ENCODE results near the gene PUM1.

Gene PUM1

DNA sequence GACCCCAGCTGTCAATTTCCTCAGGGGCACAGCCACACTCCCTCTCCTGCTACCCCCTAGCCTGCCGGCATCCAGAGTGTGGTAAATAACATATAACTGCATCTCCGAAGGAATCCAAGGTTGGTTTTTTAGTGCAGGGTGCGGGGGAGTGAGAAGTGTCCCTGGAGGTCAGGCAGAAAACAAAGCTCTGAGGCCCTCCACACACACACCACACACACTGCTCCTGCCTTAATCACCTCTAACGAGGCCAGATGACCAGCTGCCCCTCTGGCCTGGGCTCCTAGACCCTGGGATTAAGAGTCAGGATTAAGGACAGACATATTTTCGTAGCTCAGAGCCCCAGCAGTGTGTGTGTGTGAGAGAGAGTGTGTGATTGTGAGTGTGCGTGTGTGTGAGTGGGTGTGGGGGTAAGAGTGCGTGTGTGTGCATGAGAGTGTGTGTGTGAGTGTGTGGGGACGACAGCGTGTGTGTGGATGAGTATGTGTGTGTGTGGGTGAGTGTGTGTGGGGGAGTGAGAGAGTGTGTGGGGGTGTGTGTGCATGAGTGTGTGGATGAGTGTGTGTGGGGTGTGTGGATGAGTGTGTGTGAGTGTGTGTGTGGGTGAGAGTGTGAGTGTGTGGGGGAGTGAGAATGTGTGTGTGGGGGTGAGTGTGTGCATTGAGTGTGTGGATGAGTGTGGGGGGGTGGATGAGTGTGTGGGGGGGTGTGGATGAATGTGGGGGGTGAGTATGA is 171.6 kb downstream of the PUM1 start:
- peak overlapping the region; percentile 74 for H3K27ac ChIP-seq (replicated peaks; ENCODE audit: low read length)

DNA sequence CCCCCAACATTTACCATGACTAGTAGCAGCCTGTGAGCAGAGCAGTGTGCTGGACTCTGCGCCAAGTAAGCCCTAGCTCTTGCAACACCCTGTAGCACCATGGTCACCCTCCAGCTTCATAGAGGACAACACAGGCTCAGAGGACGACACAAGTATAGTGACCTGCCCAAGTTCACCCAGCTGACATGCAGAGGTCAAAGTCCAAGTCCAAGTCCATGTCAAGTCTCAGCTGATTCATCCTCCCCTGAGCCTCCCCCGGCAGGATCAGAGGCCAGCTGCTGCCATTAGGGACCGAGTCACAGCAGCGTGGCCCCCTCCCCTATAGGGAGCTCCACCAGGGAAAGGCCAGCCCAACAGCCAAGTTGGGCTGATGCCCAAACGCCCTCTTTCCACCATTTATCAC is 172.8 kb downstream of the PUM1 start:
- no peak overlapping the region for H4K8ac ChIP-seq (ENCODE audit: low read depth, low read length)
- H3K4me3 ChIP-seq (ENCODE audit: low read length in 2 of 2): peak overlapping the region in 1 of 2 donors; percentile 12
- H2BK120ac ChIP-seq (ENCODE audit: low read depth, low read length): no peak overlapping the region
- H2BK12ac ChIP-seq (ENCODE audit: low read length): no peak overlapping the region
- no peak overlapping the region for H2AFZ ChIP-seq (ENCODE audit: low read length)
- H4K91ac ChIP-seq (ENCODE audit: low read depth, low read length, poor library complexity): no peak overlapping the region
- peak overlapping the region; percentile 51 for H3K9ac ChIP-seq (ENCODE audit: low read depth, low read length, poor library complexity)
- H3K79me1 ChIP-seq (ENCODE audit: low read depth, low read length): peaks cover 12% of the 10 kb centered on the region
- DNase-seq (ENCODE audit: low spot score): no peak
- H3K4me1 ChIP-seq (ENCODE audit: control insufficient read depth in 2 of 2, insufficient read depth in 1 of 2, low read depth in 1 of 2, low read length in 2 of 2): peaks cover 44 to 52% of the 10 kb centered on the region in 2 donors
- H2AK5ac ChIP-seq (ENCODE audit: low read depth, low read length): no peak overlapping the region
- H3K14ac ChIP-seq (ENCODE audit: low read length): no peak overlapping the region
- peak overlapping the region; percentile 45 for H2BK5ac ChIP-seq (ENCODE audit: low read length)
- peak overlapping the region; percentile 10 for H3K23ac ChIP-seq (ENCODE audit: low read depth, low read length, poor library complexity)
- no peaks in the 10 kb centered on the region for H3K9me3 ChIP-seq (replicated peaks in 1 of 2; ENCODE audit: control insufficient read depth in 2 of 2, insufficient read depth in 1 of 2, low read depth in 1 of 2, low read length in 2 of 2)
- H3K4me2 ChIP-seq (ENCODE audit: insufficient read depth, low read length, poor library complexity, severe bottlenecking): no peak overlapping the region
- peak overlapping the region; percentile 81 for H3K18ac ChIP-seq (ENCODE audit: low read length)
- no CpG with 5 or more reads among the region's 6 CpGs for WGBS, 2 donors (ENCODE audit: extremely low coverage in 2 of 2, insufficient read length in 2 of 2, insufficient replicate concordance in 1 of 2)
- no peaks in the 10 kb centered on the region for H3K27me3 ChIP-seq (ENCODE audit: control insufficient read depth in 3 of 3, insufficient read depth in 3 of 3, low read depth in 1 of 3, low read length in 3 of 3)
- no peak overlapping the region for H3K27ac ChIP-seq (replicated peaks; ENCODE audit: low read length)
- H3K4ac ChIP-seq (ENCODE audit: low read length): no peak overlapping the region
- peaks cover 0 to 9% of the 10 kb centered on the region in 2 donors for H3K36me3 ChIP-seq (replicated peaks in 1 of 2; ENCODE audit: control insufficient read depth in 2 of 2, insufficient read depth in 2 of 2, low read length in 2 of 2)
- H2BK15ac ChIP-seq (ENCODE audit: low read length): no peak overlapping the region

More for the DNA sequence above, 171.6 kb downstream of the PUM1 start:
- Histone ChIP-seq H2BK15ac (ENCODE audit: low read length) (no peak overlapping the region), H2BK5ac (ENCODE audit: low read length) (no peak overlapping the region), H3K4me1 (ENCODE audit: control insufficient read depth in 2 of 2, insufficient read depth in 1 of 2, low read depth in 1 of 2, low read length in 2 of 2) (peaks cover 32 to 39% of the 10 kb centered on the region in 2 donors), H3K14ac (ENCODE audit: low read length) (no peak overlapping the region), H2BK120ac (ENCODE audit: low read depth, low read length) (no peak overlapping the region), H3K4ac (ENCODE audit: low read length) (no peak overlapping the region), H3K9ac (ENCODE audit: low read depth, low read length, poor library complexity) (peak overlapping the region; percentile 32), H3K4me3 (ENCODE audit: low read length in 2 of 2) (peak overlapping the region in 1 of 2 donors; percentile 1), H3K79me1 (ENCODE audit: low read depth, low read length) (peaks cover 13% of the 10 kb centered on the region), H2AK5ac (ENCODE audit: low read depth, low read length) (no peak overlapping the region), H3K36me3 (replicated peaks in 1 of 2; ENCODE audit: control insufficient read depth in 2 of 2, insufficient read depth in 2 of 2, low read length in 2 of 2) (peaks cover 0 to 12% of the 10 kb centered on the region in 2 donors), H2AFZ (ENCODE audit: low read length) (no peak overlapping the region), H2BK12ac (ENCODE audit: low read length) (no peak overlapping the region), H3K23ac (ENCODE audit: low read depth, low read length, poor library complexity) (no peak overlapping the region), H3K18ac (ENCODE audit: low read length) (peak overlapping the region; percentile 0), H4K8ac (ENCODE audit: low read depth, low read length) (no peak overlapping the region), H3K4me2 (ENCODE audit: insufficient read depth, low read length, poor library complexity, severe bottlenecking) (no peak overlapping the region), H4K91ac (ENCODE audit: low read depth, low read length, poor library complexity) (peak overlapping the region; percentile 2), H3K27me3 (ENCODE audit: control insufficient read depth in 3 of 3, insufficient read depth in 3 of 3, low read depth in 1 of 3, low read length in 3 of 3) (no peaks in the 10 kb centered on the region), H3K9me3 (replicated peaks in 1 of 2; ENCODE audit: control insufficient read depth in 2 of 2, insufficient read depth in 1 of 2, low read depth in 1 of 2, low read length in 2 of 2) (no peaks in the 10 kb centered on the region)
- 100% methylated on average over 4 of the region's 9 CpGs; no CpG with 5 or more reads in 1 of the 2 donors for WGBS, 2 donors (ENCODE audit: extremely low coverage in 2 of 2, insufficient read length in 2 of 2, insufficient replicate concordance in 1 of 2)
- peak; percentile 58 for DNase-seq (ENCODE audit: low spot score)

DNA sequence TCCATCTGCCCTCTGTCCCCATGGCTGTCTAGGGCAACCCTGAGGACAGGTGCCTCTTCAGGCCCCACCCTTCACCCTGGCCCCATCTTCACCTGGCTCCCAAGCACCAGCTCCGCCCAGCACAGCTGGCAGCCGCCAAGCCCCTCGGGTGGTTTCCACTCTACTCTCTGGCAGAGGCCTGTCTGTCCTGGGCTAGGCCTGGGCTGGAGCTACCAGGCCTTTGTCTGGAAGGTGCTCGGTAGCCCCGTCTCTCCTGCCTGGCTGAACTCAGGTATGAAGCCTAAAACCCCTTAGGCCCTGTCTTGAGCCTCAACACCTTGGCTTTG is 174.3 kb downstream of the PUM1 start:
- whole genome bisulfite sequencing, 2 donors (ENCODE audit: extremely low coverage in 2 of 2, insufficient read length in 2 of 2, insufficient replicate concordance in 1 of 2): no CpG with 5 or more reads among the region's 5 CpGs
- H3K27me3 ChIP-seq (ENCODE audit: control insufficient read depth in 3 of 3, insufficient read depth in 3 of 3, low read depth in 1 of 3, low read length in 3 of 3): no peaks in the 10 kb centered on the region
- H2BK12ac ChIP-seq (ENCODE audit: low read length): no peak overlapping the region
- H4K91ac ChIP-seq (ENCODE audit: low read depth, low read length, poor library complexity): no peak overlapping the region
- no peak overlapping the region for H2BK15ac ChIP-seq (ENCODE audit: low read length)
- peak overlapping the region; percentile 17 for H2BK120ac ChIP-seq (ENCODE audit: low read depth, low read length)
- no peak overlapping the region for H3K4me3 ChIP-seq (ENCODE audit: low read length in 2 of 2)
- H2AK5ac ChIP-seq (ENCODE audit: low read depth, low read length): peak overlapping the region; percentile 16
- no peak overlapping the region for H3K23ac ChIP-seq (ENCODE audit: low read depth, low read length, poor library complexity)
- peak overlapping the region; percentile 7 for H3K9ac ChIP-seq (ENCODE audit: low read depth, low read length, poor library complexity)
- no peak overlapping the region for H2AFZ ChIP-seq (ENCODE audit: low read length)
- peaks cover 41 to 55% of the 10 kb centered on the region in 2 donors for H3K4me1 ChIP-seq (ENCODE audit: control insufficient read depth in 2 of 2, insufficient read depth in 1 of 2, low read depth in 1 of 2, low read length in 2 of 2)
- no peak overlapping the region for H3K27ac ChIP-seq (replicated peaks; ENCODE audit: low read length)
- no peak for DNase-seq (ENCODE audit: low spot score)
- no peak overlapping the region for H3K4me2 ChIP-seq (ENCODE audit: insufficient read depth, low read length, poor library complexity, severe bottlenecking)
- no peak overlapping the region for H2BK5ac ChIP-seq (ENCODE audit: low read length)
- no peaks in the 10 kb centered on the region for H3K9me3 ChIP-seq (replicated peaks in 1 of 2; ENCODE audit: control insufficient read depth in 2 of 2, insufficient read depth in 1 of 2, low read depth in 1 of 2, low read length in 2 of 2)
- H4K8ac ChIP-seq (ENCODE audit: low read depth, low read length): no peak overlapping the region
- peaks cover 12% of the 10 kb centered on the region for H3K79me1 ChIP-seq (ENCODE audit: low read depth, low read length)
- peaks cover 0 to 17% of the 10 kb centered on the region in 2 donors for H3K36me3 ChIP-seq (replicated peaks in 1 of 2; ENCODE audit: control insufficient read depth in 2 of 2, insufficient read depth in 2 of 2, low read length in 2 of 2)
- H3K18ac ChIP-seq (ENCODE audit: low read length): peak overlapping the region; percentile 23
- no peak overlapping the region for H3K14ac ChIP-seq (ENCODE audit: low read length)
- H3K4ac ChIP-seq (ENCODE audit: low read length): no peak overlapping the region

DNA sequence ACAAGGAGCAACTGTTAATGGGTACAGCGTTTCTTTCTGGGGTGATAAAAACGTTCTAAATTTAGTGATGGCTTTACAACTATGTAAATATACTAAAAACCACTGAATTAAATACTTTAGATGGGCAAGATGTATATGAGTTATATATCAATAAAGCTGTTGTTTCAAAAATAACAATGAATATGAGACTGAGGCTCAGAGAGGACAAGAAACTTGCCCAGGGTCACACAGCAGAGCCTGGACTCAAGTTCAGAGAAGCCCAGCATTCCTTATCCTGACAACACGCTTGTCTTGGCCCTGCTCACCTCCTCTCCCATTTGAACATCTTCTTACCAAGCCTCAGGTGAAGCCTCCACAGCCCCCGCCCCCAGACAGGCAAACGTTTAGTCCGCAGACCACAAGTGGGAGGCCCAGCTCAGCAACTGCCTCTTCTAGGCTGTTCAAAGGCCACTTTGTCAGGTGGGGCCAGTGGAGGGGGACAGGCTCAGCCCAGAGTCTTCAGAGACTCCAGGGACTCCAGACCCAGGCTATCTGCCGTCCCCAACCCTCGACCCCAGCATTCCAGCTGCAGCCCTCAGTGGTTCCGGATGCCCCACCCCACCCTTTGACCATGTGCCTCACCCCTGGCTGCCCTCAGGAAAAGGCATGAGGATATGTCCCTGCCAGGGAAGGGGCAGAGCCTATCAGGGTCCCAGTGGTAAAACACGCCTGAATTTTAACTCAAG is 174.9 kb downstream of the PUM1 start:
- Histone ChIP-seq H3K27ac (replicated peaks; ENCODE audit: low read length) (no peak overlapping the region), H3K23ac (ENCODE audit: low read depth, low read length, poor library complexity) (no peak overlapping the region), H3K18ac (ENCODE audit: low read length) (peak overlapping the region; percentile 40), H3K27me3 (ENCODE audit: control insufficient read depth in 3 of 3, insufficient read depth in 3 of 3, low read depth in 1 of 3, low read length in 3 of 3) (no peaks in the 10 kb centered on the region), H3K14ac (ENCODE audit: low read length) (no peak overlapping the region), H3K4me2 (ENCODE audit: insufficient read depth, low read length, poor library complexity, severe bottlenecking) (no peak overlapping the region), H2AFZ (ENCODE audit: low read length) (no peak overlapping the region), H4K8ac (ENCODE audit: low read depth, low read length) (no peak overlapping the region), H2BK15ac (ENCODE audit: low read length) (no peak overlapping the region), H3K36me3 (replicated peaks in 1 of 2; ENCODE audit: control insufficient read depth in 2 of 2, insufficient read depth in 2 of 2, low read length in 2 of 2) (peaks cover 0 to 17% of the 10 kb centered on the region in 2 donors), H2AK5ac (ENCODE audit: low read depth, low read length) (peak overlapping the region; percentile 16), H2BK120ac (ENCODE audit: low read depth, low read length) (peak overlapping the region; percentile 17), H3K4me1 (ENCODE audit: control insufficient read depth in 2 of 2, insufficient read depth in 1 of 2, low read depth in 1 of 2, low read length in 2 of 2) (peaks cover 36 to 55% of the 10 kb centered on the region in 2 donors), H3K79me1 (ENCODE audit: low read depth, low read length) (peaks cover 12% of the 10 kb centered on the region), H4K91ac (ENCODE audit: low read depth, low read length, poor library complexity) (no peak overlapping the region), H3K4ac (ENCODE audit: low read length) (no peak overlapping the region), H2BK12ac (ENCODE audit: low read length) (no peak overlapping the region), H3K9me3 (replicated peaks in 1 of 2; ENCODE audit: control insufficient read depth in 2 of 2, insufficient read depth in 1 of 2, low read depth in 1 of 2, low read length in 2 of 2) (no peaks in the 10 kb centered on the region), H3K9ac (ENCODE audit: low read depth, low read length, poor library complexity) (peak overlapping the region; percentile 7), H3K4me3 (ENCODE audit: low read length in 2 of 2) (no peak overlapping the region), H2BK5ac (ENCODE audit: low read length) (no peak overlapping the region)
- WGBS, 2 donors (ENCODE audit: extremely low coverage in 2 of 2, insufficient read length in 2 of 2, insufficient replicate concordance in 1 of 2): no CpG with 5 or more reads among the region's 10 CpGs
- no peak for DNase-seq (ENCODE audit: low spot score)
